Activated CD4-positive, alpha-beta memory T cell treated with anti-CD3 and anti-CD28 coated beads for 36 hours (primary cell): ENCODE results near the gene MGAT5. TPM values are rescaled to one million over a fixed set of nuclear protein-coding genes. Genes with fewer than 3 reads are reported as not detected.

Experiments used
- CTCF ChIA-PET: fragments of 350-600 bp; sonication (Branson Sonifier 250); formaldehyde crosslinking; loops from one replicate; lab custom pipeline; 2021; ENCODE audit warnings: antibody characterized with exemption, inconsistent platforms; lab: Charles Lee
- POLR2A ChIA-PET: fragments of 350-600 bp; sonication (Branson Sonifier 250); formaldehyde crosslinking; loops from one replicate; lab custom pipeline; 2021; ENCODE audit warnings: antibody characterized with exemption; lab: Charles Lee
- DNase-seq: peaks from one replicate; pipeline ENCODE4 v3.0.0-alpha.2; 2020
- H3K27ac Mint-ChIP-seq: one replicate; pipeline ENCODE4 v1.8.0; 2021; ENCODE audit warnings: mixed read lengths
- H3K27me3 Mint-ChIP-seq: one replicate; pipeline ENCODE4 v1.8.0; 2021; ENCODE audit warnings: mixed read lengths
- H3K36me3 Mint-ChIP-seq: one replicate; pipeline ENCODE4 v1.8.0; 2021; ENCODE audit warnings: mixed read lengths
- H3K4me1 Mint-ChIP-seq: one replicate; pipeline ENCODE4 v1.8.0; 2021; ENCODE audit warnings: low read depth, mixed read lengths
- H3K4me3 Mint-ChIP-seq: one replicate; pipeline ENCODE4 v1.8.0; 2021; ENCODE audit warnings: mild to moderate bottlenecking, mixed read lengths
- H3K9me3 Mint-ChIP-seq: one replicate; pipeline ENCODE4 v1.8.0; 2021; ENCODE audit warnings: mixed read lengths
- intact Hi-C: fragments of 100-400 bp; cut with micrococcal nuclease; formaldehyde crosslinking; loops from one replicate; pipeline ENCODE4 v1.15.1; 2023
- total RNA-seq, 2 experiments: library from RNA; stranded (reverse); gene quantifications; one replicate each; pipeline ENCODE4 v1.2.3, GENCODE V29; 2021

MGAT5 gene
- total RNA-seq, 2 experiments from 2014 or later: 33.6 to 38.3 TPM

DNA sequence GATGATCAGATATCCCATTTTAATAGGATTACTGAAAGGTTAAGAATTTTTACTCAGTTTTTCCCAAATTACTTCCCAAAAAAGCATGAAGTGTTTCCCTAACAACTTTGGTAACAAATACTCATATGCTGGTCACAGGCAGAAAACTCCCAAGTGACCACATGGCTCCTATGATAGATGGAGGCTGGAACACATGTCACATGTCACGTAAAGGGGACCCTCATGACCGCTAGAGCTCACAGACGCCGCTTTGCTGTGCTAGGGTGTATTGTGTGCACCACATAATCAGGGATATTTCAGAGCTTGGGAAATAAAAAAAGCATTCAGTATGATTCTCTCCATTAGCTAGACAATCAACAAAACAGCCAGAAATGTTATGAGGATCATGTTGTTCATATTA is 236.7 kb downstream of the MGAT5 start:
- no peaks in the 10 kb centered on the region for H3K36me3 Mint-ChIP-seq
- no peak for DNase-seq
- H3K27me3 Mint-ChIP-seq: no peaks in the 10 kb centered on the region
- ChIA-PET POLR2A (no interaction called here), CTCF (interaction anchor here (0.6 to 1.1 kb wide), 2 partner anchors 11 to 604 kb away, joined by 3 read pairs; no protein-coding TSS in a partner anchor)
- intact Hi-C loops: no loop called here
- no peaks in the 10 kb centered on the region for H3K4me1 Mint-ChIP-seq
- H3K27ac Mint-ChIP-seq: no peak overlapping the region
- no peak overlapping the region for H3K4me3 Mint-ChIP-seq
- H3K9me3 Mint-ChIP-seq: no peaks in the 10 kb centered on the region

GRCh38 chr2:134491022-134491421 is 237.2 kb downstream of the MGAT5 start:
- no peaks in the 10 kb centered on the region for H3K4me1 Mint-ChIP-seq
- CTCF ChIA-PET: interaction anchor here (0.6 to 1.5 kb wide), 3 partner anchors 12 to 604 kb away, joined by 3 to 4 read pairs (median 3); no protein-coding TSS in a partner anchor
- intact Hi-C loops: no loop called here

DNA sequence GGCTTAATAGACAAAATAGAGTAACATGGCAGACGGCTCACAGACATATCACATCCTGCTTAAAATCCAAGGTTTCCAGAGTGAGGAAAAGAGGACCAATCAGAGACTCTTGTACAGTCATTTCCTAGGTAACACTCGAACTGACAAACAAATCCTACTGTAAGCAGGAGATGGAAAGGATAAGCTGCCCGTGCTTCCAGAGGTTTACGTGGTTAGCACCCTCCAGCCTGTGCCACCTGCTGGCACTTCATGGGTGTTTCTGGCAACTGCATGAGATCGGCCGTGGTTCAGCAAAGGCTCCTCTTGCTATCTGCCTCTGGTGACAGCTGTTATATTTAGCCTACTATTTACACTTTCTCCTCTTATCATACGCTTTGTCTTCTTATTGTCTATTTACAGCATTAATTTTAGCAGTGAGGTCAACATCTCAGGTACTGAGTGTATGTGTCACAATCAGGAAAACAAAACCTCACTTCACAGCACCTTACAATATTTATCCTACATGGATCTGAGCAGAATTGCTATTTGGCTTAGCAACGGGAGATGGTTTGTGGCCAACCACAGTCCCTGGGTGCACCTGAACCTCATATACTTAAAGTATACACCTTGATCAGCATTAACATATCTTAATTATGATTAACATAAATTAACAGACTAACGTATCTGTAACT is 238.0 kb downstream of the MGAT5 start:
- Mint-ChIP-seq H3K36me3 (no peaks in the 10 kb centered on the region), H3K4me3 (no peak overlapping the region), H3K4me1 (no peaks in the 10 kb centered on the region), H3K9me3 (no peaks in the 10 kb centered on the region), H3K27ac (no peak overlapping the region), H3K27me3 (no peaks in the 10 kb centered on the region)
- POLR2A ChIA-PET: no interaction called here
- CTCF ChIA-PET: interaction anchor here (1.1 to 1.5 kb wide), 2 partner anchors 22 to 605 kb away, joined by 3 to 4 read pairs; no protein-coding TSS in a partner anchor
- no peak for DNase-seq
- intact Hi-C loops: no loop called here

More at GRCh38 chr2:134491022-134491421, 237.2 kb downstream of the MGAT5 start:
- no peak overlapping the region for H3K27ac Mint-ChIP-seq
- no peak for DNase-seq
- H3K4me3 Mint-ChIP-seq: no peak overlapping the region
- no peaks in the 10 kb centered on the region for H3K27me3 Mint-ChIP-seq
- POLR2A ChIA-PET: no interaction called here
- H3K9me3 Mint-ChIP-seq: no peaks in the 10 kb centered on the region
- no peaks in the 10 kb centered on the region for H3K36me3 Mint-ChIP-seq

DNA sequence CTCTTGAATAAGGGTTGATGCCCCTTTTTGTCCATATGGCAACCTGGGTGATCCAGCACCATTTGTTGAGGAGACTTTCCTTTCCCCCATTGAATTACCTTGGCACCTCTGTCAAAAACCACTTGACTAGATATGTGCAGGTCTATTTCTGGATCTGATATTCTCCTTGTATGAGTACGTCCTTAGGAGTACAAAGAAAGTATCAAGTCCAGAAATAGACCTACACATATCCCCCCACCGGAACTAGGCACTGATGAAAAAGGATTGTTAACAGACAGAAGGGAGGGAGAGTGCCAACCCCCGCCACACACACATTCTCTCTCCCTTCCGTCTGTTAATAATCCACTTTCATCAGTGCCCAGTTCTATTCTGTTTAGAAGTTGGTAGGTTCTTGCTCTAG is 239.9 kb downstream of the MGAT5 start:
- ChIA-PET CTCF (no interaction called here), POLR2A (no interaction called here)
- H3K4me1 Mint-ChIP-seq: no peaks in the 10 kb centered on the region
- H3K9me3 Mint-ChIP-seq: no peaks in the 10 kb centered on the region
- no peak overlapping the region for H3K4me3 Mint-ChIP-seq
- no peaks in the 10 kb centered on the region for H3K27me3 Mint-ChIP-seq
- no peaks in the 10 kb centered on the region for H3K36me3 Mint-ChIP-seq
- intact Hi-C loops: no loop called here
- no peak overlapping the region for H3K27ac Mint-ChIP-seq
- DNase-seq: no peak

DNA sequence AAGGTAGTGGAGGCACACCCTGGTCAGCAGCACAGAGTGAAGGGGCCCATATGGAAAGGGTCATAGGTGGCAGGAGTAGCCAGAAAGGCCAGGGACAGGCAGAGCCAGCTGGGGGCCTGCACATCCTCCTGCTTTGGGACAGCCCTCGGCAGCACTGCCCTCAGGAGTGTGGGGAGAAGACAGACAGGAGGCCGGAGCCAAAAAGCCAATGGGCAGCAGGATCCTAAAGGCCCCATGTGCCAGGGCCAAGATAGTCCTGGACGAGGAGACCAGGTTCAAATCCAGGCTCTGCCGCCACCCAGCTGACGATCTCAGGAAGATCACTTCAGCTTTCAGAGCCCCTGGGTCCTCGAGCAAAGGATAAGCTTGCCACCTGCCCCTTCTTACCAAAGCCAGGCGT is 244.8 kb downstream of the MGAT5 start:
- H3K27me3 Mint-ChIP-seq: no peaks in the 10 kb centered on the region
- no peaks in the 10 kb centered on the region for H3K36me3 Mint-ChIP-seq
- ChIA-PET CTCF (no interaction called here), POLR2A (no interaction called here)
- no peaks in the 10 kb centered on the region for H3K4me1 Mint-ChIP-seq
- H3K4me3 Mint-ChIP-seq: no peak overlapping the region
- intact Hi-C loops: no loop called here
- H3K27ac Mint-ChIP-seq: no peak overlapping the region
- no peaks in the 10 kb centered on the region for H3K9me3 Mint-ChIP-seq
- no peak for DNase-seq

DNA sequence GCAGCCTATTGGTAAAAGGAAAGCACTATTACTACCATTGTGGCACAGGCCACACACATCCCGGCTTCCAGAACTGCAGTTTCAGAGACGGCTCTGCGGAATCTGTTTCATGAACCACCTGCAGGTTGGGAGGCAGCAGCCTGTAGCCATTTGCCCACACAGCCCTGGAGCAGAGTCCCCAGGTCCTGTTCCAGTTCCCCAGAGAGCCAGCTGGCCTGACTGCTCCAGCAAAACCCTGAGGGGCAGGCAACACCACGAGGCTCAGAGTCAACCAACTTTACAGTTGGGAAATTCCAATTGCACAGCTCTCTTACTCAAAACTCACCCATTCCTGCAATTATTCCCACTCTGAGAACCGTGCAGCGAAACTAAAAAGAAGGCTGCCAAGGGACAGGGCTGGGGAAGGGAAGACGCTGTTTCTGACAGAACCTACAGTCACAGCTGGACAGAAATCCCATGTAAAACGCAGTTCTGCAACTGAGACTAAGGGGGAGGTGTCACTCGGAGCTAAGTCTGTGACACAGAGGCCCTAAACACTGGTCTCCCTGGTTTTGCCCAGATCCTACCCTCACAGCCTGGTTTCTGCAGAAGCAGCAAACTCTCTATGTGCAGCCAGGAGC is 245.5 kb downstream of the MGAT5 start:
- CTCF ChIA-PET: no interaction called here

DNA sequence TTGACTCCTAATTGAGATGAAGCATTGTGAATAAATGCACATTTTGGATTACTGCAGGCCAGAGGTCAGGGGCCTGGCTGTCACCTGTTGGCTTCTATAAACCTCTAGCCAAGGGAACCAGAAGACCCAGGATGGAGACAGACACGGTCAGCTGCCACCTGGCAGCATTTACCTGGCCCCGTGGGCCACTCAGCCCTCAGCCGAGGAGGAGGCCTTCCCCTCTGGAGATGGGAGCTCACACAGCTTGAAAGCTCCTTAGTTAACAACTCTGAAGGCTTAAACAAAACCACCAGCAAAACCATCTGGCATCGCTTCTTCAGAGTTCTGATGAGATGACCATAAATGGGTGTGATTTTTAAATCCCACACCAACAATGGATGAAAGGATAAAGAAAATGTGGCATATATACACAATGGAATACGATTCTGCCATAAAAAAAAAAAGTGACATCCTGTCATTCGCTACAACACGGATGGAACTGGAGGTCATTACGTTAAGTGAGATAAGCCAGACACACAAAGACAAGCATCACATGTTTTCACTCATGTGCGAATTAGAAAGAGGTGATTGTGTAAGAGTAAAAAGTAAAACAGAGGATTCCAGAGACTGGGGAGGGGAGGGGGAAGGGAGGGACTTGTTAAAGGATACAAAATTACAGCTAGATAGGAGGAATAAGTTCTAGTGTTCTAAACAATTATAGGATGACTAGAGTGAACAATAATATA is 246.5 kb downstream of the MGAT5 start:
- Mint-ChIP-seq H3K9me3 (no peaks in the 10 kb centered on the region), H3K27me3 (no peaks in the 10 kb centered on the region), H3K4me3 (no peak overlapping the region), H3K27ac (no peak overlapping the region), H3K36me3 (no peaks in the 10 kb centered on the region), H3K4me1 (no peaks in the 10 kb centered on the region)
- DNase-seq: no peak
- POLR2A ChIA-PET: no interaction called here
- CTCF ChIA-PET: no interaction called here
- intact Hi-C loops: no loop called here

More for the DNA sequence above, 245.5 kb downstream of the MGAT5 start:
- POLR2A ChIA-PET: no interaction called here
- intact Hi-C loops: no loop called here
- Mint-ChIP-seq H3K9me3 (no peaks in the 10 kb centered on the region), H3K27ac (no peak overlapping the region), H3K4me3 (no peak overlapping the region), H3K36me3 (no peaks in the 10 kb centered on the region), H3K4me1 (no peaks in the 10 kb centered on the region), H3K27me3 (no peaks in the 10 kb centered on the region)
- DNase-seq: no peak

DNA sequence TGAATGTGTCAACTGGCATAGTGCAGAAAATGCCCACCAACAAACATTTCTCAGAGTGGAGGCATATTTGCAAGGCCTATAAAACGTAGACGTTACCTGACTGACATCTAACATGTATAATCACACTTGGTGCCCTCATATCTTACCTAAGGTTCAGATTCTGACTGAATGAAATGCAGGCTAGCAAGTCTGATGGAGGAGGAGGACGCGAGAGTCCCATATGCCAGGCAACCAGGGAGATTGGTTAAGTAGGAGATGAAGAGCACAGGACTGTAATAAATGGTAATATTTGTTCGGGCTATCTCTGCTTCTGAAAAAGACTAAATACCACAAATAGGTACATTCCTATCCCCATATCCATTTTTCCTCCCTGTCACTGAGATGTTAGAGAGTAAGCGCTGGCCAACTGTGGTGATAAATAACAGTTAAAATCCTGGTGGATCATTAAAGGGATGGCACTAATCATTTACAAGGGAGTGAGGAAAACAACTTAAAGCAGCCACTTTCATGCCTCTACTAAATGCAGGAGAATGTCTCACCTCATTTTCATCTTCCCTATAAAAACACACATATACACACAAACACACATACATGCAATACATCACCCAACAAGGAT is 247.7 kb downstream of the MGAT5 start:
- H3K36me3 Mint-ChIP-seq: no peaks in the 10 kb centered on the region
- no peak overlapping the region for H3K27ac Mint-ChIP-seq
- no peaks in the 10 kb centered on the region for H3K27me3 Mint-ChIP-seq
- H3K4me3 Mint-ChIP-seq: no peak overlapping the region
- no peaks in the 10 kb centered on the region for H3K4me1 Mint-ChIP-seq
- CTCF ChIA-PET: no interaction called here
- intact Hi-C loops: no loop called here
- POLR2A ChIA-PET: no interaction called here
- DNase-seq: no peak
- H3K9me3 Mint-ChIP-seq: no peaks in the 10 kb centered on the region

DNA sequence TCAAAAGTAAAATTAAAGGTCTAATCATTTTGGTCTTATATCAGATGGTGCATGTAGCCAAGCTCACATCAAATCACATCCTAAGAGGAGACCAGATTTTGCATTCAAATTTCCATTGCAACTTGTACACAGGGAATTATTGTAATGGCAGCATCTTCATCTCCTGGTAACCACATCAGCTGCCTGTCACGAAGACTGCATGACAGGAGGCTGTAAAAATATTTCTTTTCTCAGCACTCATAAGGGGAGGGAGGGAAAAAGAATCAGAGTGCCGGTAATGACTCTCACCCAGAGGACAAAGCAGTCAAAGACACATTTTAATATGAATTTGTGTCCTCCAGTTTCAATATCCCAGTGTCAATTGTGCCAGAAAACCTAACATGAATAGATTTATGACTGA is 248.2 kb downstream of the MGAT5 start:
- no peaks in the 10 kb centered on the region for H3K9me3 Mint-ChIP-seq
- H3K4me3 Mint-ChIP-seq: no peak overlapping the region
- no peaks in the 10 kb centered on the region for H3K27me3 Mint-ChIP-seq
- DNase-seq: no peak
- ChIA-PET POLR2A (no interaction called here), CTCF (no interaction called here)
- no peaks in the 10 kb centered on the region for H3K36me3 Mint-ChIP-seq
- H3K27ac Mint-ChIP-seq: no peak overlapping the region
- intact Hi-C loops: no loop called here
- no peaks in the 10 kb centered on the region for H3K4me1 Mint-ChIP-seq
